GM10847 (cell line): ENCODE data around the gene DENND1C.
A peak's percentile ranks its signal among the peaks of the same experiment; 100 is the strongest.

Experiments used
- POLR2A ChIP-seq: IDR thresholded peaks from 2 replicates; pipeline ENCODE4 v1.6.1; 2011; ENCODE audit not compliant: insufficient read length; ENCODE audit errors: extremely low read depth

DENND1C gene, protein sequence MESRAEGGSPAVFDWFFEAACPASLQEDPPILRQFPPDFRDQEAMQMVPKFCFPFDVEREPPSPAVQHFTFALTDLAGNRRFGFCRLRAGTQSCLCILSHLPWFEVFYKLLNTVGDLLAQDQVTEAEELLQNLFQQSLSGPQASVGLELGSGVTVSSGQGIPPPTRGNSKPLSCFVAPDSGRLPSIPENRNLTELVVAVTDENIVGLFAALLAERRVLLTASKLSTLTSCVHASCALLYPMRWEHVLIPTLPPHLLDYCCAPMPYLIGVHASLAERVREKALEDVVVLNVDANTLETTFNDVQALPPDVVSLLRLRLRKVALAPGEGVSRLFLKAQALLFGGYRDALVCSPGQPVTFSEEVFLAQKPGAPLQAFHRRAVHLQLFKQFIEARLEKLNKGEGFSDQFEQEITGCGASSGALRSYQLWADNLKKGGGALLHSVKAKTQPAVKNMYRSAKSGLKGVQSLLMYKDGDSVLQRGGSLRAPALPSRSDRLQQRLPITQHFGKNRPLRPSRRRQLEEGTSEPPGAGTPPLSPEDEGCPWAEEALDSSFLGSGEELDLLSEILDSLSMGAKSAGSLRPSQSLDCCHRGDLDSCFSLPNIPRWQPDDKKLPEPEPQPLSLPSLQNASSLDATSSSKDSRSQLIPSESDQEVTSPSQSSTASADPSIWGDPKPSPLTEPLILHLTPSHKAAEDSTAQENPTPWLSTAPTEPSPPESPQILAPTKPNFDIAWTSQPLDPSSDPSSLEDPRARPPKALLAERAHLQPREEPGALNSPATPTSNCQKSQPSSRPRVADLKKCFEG

DNA sequence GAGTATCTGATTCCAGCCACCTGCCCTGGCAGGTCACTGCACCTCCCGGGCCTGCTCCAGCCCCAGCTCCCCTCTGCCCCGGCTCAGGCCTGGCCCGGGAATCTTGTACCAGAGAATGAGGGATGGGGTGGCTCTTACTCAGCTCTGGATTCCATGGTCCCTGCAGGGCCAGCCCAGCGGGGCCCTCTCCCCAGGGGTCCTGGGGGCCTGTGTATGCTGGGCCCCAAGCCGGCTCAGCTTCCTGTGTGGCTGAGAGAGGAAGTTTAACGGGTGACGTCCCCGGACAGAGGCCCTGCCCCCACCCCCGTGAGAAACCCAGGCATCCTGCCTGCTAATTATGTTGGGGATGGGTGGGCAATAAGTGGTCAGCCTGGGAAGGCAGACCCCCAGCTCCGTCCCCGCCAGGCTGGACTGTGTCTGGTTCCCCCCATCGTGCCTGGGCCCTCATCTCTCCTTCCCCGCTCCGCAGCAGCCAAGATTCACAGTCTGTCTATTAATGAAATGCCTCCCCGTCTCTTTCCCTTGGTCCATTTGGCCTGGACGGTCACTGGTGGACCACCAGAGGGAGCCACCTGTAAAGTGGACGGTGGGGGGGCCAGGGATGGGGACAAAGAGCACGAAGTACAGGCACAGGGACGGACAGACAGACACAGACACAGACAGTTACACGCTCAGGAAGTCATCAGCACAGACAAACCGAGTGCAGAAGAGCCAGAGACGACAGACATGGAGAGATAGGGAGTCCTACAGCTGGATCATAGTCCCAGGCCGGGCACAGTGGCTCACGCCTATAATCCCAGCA lies at the start of gene DENND1C:
Gene DENND1C, minus strand, starts transcription at position 247 of the 802 bp plus-strand sequence. Its CDS starts 92 bp downstream, at position 155.
- peak; percentile 58 for TF ChIP-seq POLR2A

DNA sequence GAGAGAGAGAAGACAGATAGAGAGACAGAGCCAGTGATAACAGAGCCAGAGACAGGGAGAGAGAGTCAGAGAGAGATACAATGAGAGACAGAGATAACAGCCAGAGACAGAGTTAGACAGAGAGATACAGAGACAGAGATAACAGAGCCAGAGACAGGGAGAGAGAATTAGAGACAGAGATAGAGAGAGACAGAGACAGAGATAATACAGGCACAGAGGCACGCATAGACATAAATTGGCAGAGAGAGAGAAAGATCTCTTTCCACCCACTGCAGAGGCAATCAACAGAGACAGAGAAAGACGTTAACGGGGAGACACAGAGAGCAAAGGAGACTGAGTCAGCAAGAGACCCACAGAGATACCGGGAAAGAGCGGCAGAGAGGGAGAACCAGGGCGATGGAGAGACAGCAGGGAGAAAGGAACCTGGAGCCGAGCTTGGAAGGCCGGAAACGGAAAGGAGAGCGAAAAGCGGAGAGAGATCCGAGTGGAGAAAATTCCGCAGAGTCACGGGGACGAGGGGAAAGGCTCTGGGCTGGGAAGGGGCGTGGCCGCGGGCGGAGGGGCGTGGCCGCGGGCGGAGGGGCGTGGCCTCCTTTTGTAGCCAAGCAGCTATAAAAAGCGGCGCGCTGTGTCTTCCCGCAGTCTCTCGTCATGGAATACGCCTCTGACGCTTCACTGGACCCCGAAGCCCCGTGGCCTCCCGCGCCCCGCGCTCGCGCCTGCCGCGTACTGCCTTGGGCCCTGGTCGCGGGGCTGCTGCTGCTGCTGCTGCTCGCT lies 49.0 kb upstream of the DENND1C start, which contains the start of gene TNFSF9:
Gene TNFSF9, plus strand, starts transcription at position 641 of the 777 bp plus-strand sequence. Its CDS starts 11 bp downstream, at position 652.
- TF ChIP-seq POLR2A = peak; percentile 100

DNA sequence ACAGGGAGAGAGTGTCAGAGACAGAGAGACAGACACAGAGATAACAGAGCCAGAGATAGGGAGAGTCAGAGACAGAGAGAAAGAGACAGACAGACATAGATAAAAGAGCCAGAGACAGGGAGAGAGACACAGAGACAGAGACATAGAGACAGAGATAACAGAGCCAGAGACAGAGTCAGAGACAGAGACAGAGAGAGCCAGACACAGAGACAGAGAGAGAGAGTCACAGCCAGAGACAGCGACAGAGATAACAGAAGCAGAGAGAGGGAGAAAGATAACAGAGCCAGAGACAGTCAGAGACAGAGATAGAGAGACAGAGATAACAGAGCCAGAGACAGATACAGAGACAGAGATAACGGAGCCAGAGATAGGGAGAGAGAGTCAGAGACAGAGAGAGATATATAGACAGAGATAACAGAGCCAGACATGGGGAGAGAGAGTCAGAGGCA lies 48.4 kb upstream of the DENND1C start:
- no peak for TF ChIP-seq POLR2A

DNA sequence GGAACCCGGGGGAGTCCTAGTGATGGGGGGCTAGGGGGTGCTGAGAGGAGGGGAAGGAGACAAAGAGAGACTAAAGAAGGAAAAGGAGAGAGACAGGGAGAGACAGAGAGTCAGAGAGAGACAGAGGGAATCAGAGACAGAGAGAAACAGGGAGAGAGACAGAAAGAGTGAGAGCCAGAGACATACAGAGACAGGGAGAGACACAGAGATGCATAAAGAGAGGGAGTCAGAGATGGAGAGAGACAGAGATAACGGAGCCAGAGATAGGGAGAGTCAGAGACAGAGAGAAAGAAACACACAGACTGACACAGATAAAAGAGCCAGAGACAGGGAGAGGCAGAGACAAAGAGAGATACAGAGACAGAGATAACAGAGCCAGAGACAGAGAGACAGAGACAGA lies 47.8 kb upstream of the DENND1C start:
- TF ChIP-seq POLR2A = no peak

DNA sequence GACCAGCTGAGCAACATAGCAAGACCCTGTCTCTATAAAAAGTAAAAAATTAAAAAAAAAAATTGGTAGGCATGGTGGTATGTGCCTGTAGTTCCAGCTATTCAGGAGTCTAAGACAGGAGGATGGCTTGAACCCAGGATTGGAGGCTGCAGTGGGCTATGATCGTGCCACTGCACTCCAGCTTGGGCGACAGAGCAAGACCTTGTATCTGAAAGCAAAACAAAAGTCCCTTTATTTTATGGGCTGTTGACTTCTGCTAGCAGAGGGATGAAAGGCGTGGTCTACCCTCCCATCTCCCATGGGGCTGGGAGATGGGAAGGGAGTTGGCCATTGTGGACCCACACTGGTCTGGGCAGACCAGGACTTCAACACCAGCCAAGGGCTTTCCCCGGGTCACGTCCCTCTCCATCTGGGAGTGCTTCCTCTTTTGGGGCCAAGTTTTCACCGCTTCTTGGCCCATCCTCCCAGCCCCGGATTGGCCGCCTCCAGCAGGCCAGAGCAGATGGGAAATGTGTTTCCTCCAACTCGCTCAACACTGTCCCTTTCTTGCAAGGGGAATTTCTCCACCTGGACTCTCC lies 47.0 kb upstream of the DENND1C start:
- TF ChIP-seq POLR2A = no peak

DNA sequence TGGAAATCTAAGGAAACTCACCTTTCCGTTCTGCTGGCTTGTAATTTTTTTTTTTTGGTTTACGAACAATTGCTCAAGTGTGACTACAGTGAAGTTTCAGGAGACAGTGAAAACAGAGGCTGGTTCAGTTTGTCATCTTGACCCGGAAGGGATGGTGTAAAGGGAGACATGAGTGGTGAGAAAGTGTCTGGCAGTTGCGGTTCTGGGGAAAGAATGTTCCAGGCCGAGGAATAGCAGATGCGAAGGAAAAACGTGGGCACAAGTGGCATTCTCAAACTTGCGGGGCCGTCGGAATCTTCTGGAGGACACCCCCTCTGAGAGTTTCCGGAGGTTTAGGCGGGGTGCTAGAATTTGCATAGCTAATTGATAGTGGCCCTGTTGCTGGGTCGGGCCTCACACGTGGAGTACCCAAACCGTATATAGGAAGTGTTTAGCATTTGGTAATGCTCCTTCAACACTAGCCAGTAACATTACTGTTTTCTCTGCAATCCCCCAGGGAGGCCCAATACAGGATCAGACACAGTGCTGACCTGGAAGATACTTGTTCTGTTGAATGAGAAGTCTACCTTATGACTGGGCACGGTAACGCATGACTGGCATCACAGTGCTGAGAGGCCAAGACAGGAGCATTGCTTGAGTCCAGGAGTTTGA lies 46.4 kb upstream of the DENND1C start:
- no peak for TF ChIP-seq POLR2A

DNA sequence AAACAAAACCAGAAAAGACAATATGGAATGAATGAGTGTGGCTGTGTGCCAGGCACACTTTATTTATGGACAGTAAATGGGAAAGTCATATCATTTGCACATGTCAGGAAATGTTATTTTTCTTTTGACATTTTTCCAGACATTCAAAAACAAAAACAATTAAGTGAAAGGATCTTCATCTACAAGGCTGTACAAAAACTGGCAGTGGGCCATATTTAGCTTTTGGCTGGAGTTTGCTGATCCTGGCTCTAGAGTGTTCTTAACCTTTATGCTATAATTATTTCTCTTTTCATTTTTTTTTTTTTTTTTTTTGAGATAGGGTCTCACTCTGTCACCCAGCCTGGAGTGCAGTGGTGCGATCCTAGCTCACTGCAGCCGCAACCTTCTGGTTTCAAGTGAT lies 42.7 kb upstream of the DENND1C start:
- TF ChIP-seq POLR2A = no peak

DNA sequence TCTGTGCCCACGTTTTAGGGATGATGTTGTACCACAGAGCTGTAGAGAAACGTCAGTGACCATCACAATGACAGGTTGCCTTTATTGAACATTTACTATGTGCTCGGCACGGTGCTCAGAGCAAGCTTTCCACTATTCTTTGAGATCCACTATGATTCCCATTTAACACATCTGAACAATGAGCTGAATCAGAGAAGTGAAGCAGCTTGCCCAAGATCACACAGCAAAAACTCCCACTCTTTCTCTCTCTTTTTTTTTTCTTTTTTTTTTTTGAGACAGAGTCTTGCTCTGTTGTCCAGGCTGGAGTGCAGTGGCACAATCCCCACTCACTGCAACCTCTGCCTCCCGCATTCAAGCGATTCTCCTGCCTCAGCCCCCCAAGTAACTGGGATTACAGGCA lies 41.1 kb upstream of the DENND1C start:
- TF ChIP-seq POLR2A = no peak

DNA sequence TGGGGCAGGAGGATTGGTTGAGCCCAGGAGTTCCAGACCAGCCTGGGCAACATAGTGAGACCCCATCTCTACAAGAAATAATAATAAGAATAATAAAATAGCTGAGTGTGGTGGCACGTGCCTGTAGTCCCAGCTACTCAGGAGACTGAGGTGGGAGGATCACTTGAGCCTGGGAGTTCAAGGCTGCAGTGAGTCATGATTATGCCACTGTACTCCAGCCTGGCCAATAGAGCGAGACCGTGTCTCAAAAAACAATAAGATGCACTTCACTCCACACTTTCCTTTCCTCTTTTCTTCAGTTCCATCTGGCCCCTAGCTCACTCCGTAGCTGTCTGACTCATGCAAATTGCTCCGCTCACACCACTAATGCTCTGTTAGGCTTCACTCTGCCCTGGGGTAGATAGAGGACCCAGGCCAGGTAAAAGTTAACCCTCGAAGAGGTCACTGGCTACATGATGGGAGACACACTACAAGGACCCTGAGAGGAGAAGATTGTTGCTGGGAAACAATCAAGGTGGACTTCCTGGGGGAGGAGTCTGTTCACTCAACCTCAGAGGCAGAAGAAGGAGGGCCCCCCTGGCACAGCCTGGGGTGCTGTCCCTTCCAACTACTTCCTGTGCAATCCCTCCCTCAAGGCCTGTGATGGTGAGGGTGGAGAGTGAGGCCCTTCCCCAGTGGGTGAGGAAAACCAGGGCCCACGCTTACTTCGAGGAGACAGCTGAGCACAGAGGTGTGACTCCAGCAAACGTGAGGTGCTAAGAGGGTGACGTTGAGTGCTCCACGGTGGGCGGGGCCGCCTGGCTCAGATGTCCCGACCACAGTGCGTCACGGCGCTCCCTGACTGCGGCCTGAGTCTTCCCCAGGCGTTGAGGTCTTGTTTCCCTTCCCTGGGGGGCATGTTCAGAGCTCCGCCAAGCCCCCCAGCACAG lies 40.4 kb upstream of the DENND1C start:
- peak; percentile 49 for TF ChIP-seq POLR2A

DNA sequence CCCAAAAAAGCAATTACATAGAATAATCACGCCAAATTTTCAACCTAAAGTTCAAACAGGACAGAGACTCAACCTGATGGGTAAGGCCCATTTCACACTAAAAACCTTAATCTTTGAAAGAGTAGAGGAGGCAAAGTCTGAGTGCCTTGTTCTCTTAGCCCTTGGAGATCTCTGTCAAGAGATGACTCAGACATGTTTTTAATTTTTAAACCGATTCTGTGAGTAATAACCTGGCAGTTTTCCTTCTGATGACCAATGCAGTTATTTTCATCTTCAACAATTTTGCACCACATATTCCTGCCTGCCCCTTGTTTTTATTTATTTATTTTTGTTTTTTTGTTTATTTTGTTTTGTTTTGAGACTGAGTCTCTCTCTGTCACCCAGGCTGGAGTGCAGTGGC lies 37.7 kb upstream of the DENND1C start:
- no peak for TF ChIP-seq POLR2A

DNA sequence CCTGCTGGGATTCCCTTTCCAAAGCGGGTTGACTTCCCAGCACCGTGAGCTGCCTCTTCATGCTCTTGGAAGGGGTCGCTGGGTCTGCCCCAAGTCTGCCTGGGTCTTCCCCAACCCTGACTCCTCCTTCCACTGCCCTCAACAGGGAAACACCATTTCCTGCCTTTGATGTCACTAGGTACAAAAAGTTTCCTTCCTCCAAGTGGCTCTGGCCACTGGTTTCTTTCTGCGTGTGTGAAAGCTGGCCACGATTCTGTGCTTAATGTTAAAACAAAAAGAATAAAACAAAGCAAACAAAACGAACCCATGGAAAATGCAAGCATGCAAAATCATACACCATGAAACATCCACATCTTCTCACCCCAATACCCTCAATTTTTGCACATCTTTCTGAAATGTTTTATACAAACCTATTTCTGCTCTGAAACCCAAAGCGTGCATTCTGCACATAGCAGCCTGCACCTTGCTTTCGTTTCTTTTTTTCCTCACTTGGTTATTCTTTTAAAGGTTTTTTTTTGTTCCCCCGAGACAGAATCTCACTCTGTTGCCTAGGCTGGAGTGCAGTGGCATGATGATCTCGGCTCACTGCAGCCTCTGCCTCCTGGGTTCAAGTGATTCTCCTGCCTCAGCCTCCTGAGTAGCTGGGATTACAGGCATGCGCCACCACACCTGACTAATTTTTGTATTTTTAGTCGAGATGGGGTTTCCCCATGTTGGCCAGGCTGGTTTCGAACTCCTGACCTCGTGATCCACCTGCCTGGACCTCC lies 36.7 kb upstream of the DENND1C start:
- TF ChIP-seq POLR2A = no peak
